HepG2 (cell line): ENCODE data around the gene VDAC1. TPM values are rescaled to one million over a fixed set of nuclear protein-coding genes. Genes with fewer than 3 reads are reported as not detected.
A peak's percentile ranks its signal among the peaks of the same experiment; 100 is the strongest.

Experiments used
- ATAC-seq: fragments of 200-7000 bp; cut with Tn5 transposase; 3 replicates; pipeline ENCODE4 v1.9.1; 2020; ENCODE audit warnings: mild to moderate bottlenecking, moderate library complexity
- BruUV-seq: library from RNA; stranded (reverse); fragments of 400-500 nt; replicated peaks from 2 replicates; lab custom pipeline; 2021; lab: Mats Ljungman, UMichigan
- CTCF ChIA-PET: fragments of 300-600 bp; formaldehyde crosslinking; extraction: SDS; loops from one replicate; lab custom pipeline; 2021; ENCODE audit warnings: low total read pairs, inconsistent platforms, low intra/inter-chr PET ratio; lab: Yijun Ruan, JAX
- POLR2A ChIA-PET: fragments of 350-600 bp; sonication (Branson Sonifier 250); formaldehyde crosslinking; loops from one replicate; lab custom pipeline; 2020; ENCODE audit warnings: antibody characterized with exemption, inconsistent platforms; lab: Yijun Ruan, JAX
- DNase-seq: peaks from one replicate; pipeline ENCODE4 v3.0.0-alpha.2; 2015; ENCODE audit warnings: low spot score
- FAIRE-seq: peaks from 3 replicates; lab custom pipeline; 2011; peaks lifted over from hg19 to GRCh38; lab: Jason Lieb, UNC
- H2AFZ ChIP-seq: one replicate; pipeline ENCODE4 v1.6.1; 2011; ENCODE audit warnings: low read length, inconsistent platforms
- H3K27ac ChIP-seq: fragments of 300-600 bp; 3 replicates; pipeline ENCODE4 v1.8.0; 2011; ENCODE audit warnings: mixed run types, mild to moderate bottlenecking, mixed read lengths, low read length, inconsistent platforms; ENCODE audit not compliant: insufficient read depth; ENCODE audit errors: extremely low read length
- H3K27me3 ChIP-seq, 2 experiments: fragments of 200-600 bp in 1 of 2; 2 replicates in 1 of 2; 3 replicates in 1 of 2; pipeline versions ENCODE4 v1.6.0 to v1.8.0; 2011; ENCODE audit warnings: low read length in 2 of 2, mild to moderate bottlenecking in 2 of 2, moderate library complexity in 2 of 2, inconsistent platforms in 1 of 2; ENCODE audit not compliant: insufficient read depth in 2 of 2, control insufficient read depth in 1 of 2
- H3K36me3 ChIP-seq, 2 experiments: fragments of 200-600 bp in 1 of 2; replicated peaks in 1 of 2; 2 replicates in 1 of 2; 3 replicates in 1 of 2; pipeline versions ENCODE4 v1.5.1 to v1.8.0; 2011; ENCODE audit warnings: low read length in 2 of 2, inconsistent platforms in 1 of 2; ENCODE audit not compliant: insufficient read depth in 2 of 2, control insufficient read depth in 1 of 2
- H3K4me1 ChIP-seq: 2 replicates; pipeline ENCODE4 v1.5.1; 2012; ENCODE audit warnings: low read length, inconsistent platforms; ENCODE audit not compliant: insufficient read depth
- H3K4me2 ChIP-seq: 2 replicates; pipeline ENCODE4 v1.6.0; 2011; ENCODE audit warnings: low read depth, low read length, inconsistent platforms
- H3K4me3 ChIP-seq, 3 experiments: fragments of 200-600 bp in 1 of 3; sonication (generic), shearing (Covaris generic) in 1 of 3; replicated peaks in 1 of 3; 2 replicates each; pipeline ENCODE4 v1.5.1; 2011 to 2016; ENCODE audit warnings: low read length in 3 of 3, inconsistent platforms in 2 of 3, low read depth in 2 of 3, mild to moderate bottlenecking in 2 of 3, control low read depth in 1 of 3, mixed read lengths in 1 of 3; ENCODE audit not compliant: insufficient read depth in 1 of 3
- H3K79me2 ChIP-seq: one replicate; pipeline ENCODE4 v1.6.1; 2011; ENCODE audit warnings: low read length, inconsistent platforms; ENCODE audit not compliant: insufficient read depth
- H3K9ac ChIP-seq: 2 replicates; pipeline ENCODE4 v1.6.0; 2011; ENCODE audit warnings: mild to moderate bottlenecking, low read depth, low read length, inconsistent platforms; ENCODE audit not compliant: insufficient read depth
- H3K9me3 ChIP-seq: 2 replicates; pipeline ENCODE4 v1.5.1; 2012; ENCODE audit warnings: mild to moderate bottlenecking, low read length
- H4K20me1 ChIP-seq: 2 replicates; pipeline ENCODE4 v1.6.0; 2011; ENCODE audit warnings: inconsistent platforms, mild to moderate bottlenecking, low read length, moderate library complexity; ENCODE audit not compliant: insufficient read depth
- GLI4 ChIP-seq: sonication (generic); formaldehyde crosslinking; IDR thresholded peaks from 2 replicates; pipeline ENCODE4 v1.5.1; 2020; ENCODE audit warnings: missing genetic modification reagents, mild to moderate bottlenecking, moderate library complexity, borderline replicate concordance
- PAWR ChIP-seq: sonication (generic); formaldehyde crosslinking; IDR thresholded peaks from 2 replicates; pipeline ENCODE4 v1.4.0; 2020; ENCODE audit warnings: missing genetic modification reagents, mild to moderate bottlenecking, borderline replicate concordance
- SRF ChIP-seq: IDR thresholded peaks from 2 replicates; pipeline ENCODE4 v1.6.1; 2011; ENCODE audit warnings: mild to moderate bottlenecking, low read depth, low read length, moderate library complexity
- ZBTB34 ChIP-seq: sonication (generic); formaldehyde crosslinking; IDR thresholded peaks from 2 replicates; pipeline ENCODE4 v1.8.0; 2022; ENCODE audit warnings: mild to moderate bottlenecking, missing genetic modification reagents
- ZNF121 ChIP-seq: sonication (generic); formaldehyde crosslinking; IDR thresholded peaks from 2 replicates; pipeline ENCODE4 v1.5.0; 2020; ENCODE audit warnings: mild to moderate bottlenecking, missing genetic modification reagents
- ZNF17 ChIP-seq: sonication (generic); formaldehyde crosslinking; IDR thresholded peaks from 2 replicates; pipeline ENCODE4 v1.5.0; 2020; ENCODE audit warnings: mild to moderate bottlenecking, missing genetic modification reagents
- ZNF207 ChIP-seq: fragments of 450-650 bp; IDR thresholded peaks from 2 replicates; pipeline ENCODE4 v1.6.1; 2016; ENCODE audit warnings: antibody characterized with exemption, borderline replicate concordance
- WGBS: methylation state at CpG from one replicate; pipeline ENCODE4 v1.1.6; 2017; ENCODE audit warnings: low lambda C conversion rate; 5-methylcytosine and 5-hydroxymethylcytosine counted together
- in situ Hi-C: cut with HindIII; loops from 2 replicates; pipeline ENCODE4 v1.10.0; 2017; ENCODE audit warnings: low pct_unique_long_range_greater_than_20kb; ENCODE audit not compliant: extremely low pct_ligation_motif_present
- intact Hi-C: fragments of 100-400 bp; cut with micrococcal nuclease; formaldehyde crosslinking; loops from one replicate; pipeline ENCODE4 v1.10.0; 2022; ENCODE audit not compliant: unreplicated experiment
- polyA plus RNA-seq, 8 experiments: library from polyadenylated mRNA; depleted of rRNA in 3 of 8; stranded (reverse) in 7 of 8; unstranded in 1 of 8; fragments of >200 nt; fragmentation: Illumina TruSeq in 4 of 8; extraction: Trizol in 4 of 8; gene quantifications; 2 replicates each; pipeline versions ENCODE4 v1.2.1 to v1.2.3, GENCODE V29; 2011 to 2016; ENCODE audit warnings: low read depth in 4 of 8, missing spikeins in 1 of 8, mixed read lengths in 1 of 8; ENCODE audit not compliant: insufficient read depth in 1 of 8
- total RNA-seq, 5 experiments: library from RNA; depleted of rRNA; stranded (reverse); fragments of >200 nt; fragmentation: Illumina TruSeq; extraction: Trizol; gene quantifications; 2 replicates each; pipeline ENCODE4 v1.2.3, GENCODE V29; 2016; ENCODE audit warnings: low read depth in 1 of 5

Gene VDAC1
- total and polyA plus RNA-seq, 2 of the 13 experiments (the other 11 are each of a cell fraction or from before 2014, with no cell fraction given), result 112 to 380 TPM

GRCh38 chr5:134018154-134018985 is 13.6 kb upstream of the VDAC1 start (continued):
- TF ChIP-seq GLI4 (CRISPR knock-in tag) (no peak), SRF (no peak), ZNF17 (CRISPR knock-in tag) (no peak), ZBTB34 (CRISPR knock-in tag) (peak; percentile 16; the same call in 1 of the 2 replicates)

GRCh38 chr5:134008266-134008749 is 3.5 kb upstream of the VDAC1 start:
- CTCF ChIA-PET, result no interaction called here
- no peak overlapping the region for H2AFZ ChIP-seq
- H3K27ac ChIP-seq, result no peak overlapping the region

More at GRCh38 chr5:134008266-134008749, 3.5 kb upstream of the VDAC1 start:
- H3K9ac ChIP-seq, result no peak overlapping the region
- in situ Hi-C loops, result no loop called here
- TF ChIP-seq ZNF121 (CRISPR knock-in tag), result no peak
- TF ChIP-seq PAWR, result no peak
- TF ChIP-seq ZNF207, result no peak
- no peak for DNase-seq
- peaks cover 20% of the 10 kb centered on the region for H3K4me1 ChIP-seq
- ATAC-seq, result no peak
- H3K36me3 ChIP-seq, result no peaks in the 10 kb centered on the region
- H3K27me3 ChIP-seq, result no peaks in the 10 kb centered on the region; a peak in 1 of 5 replicates
- POLR2A ChIA-PET, result interaction anchor here (7.4 kb wide), 1 partner anchor 11 kb away, joined by 192 read pairs; no protein-coding TSS in a partner anchor
- 60% methylated on average over 2 of the region's 2 CpGs for WGBS
- no peak for FAIRE-seq
- H3K4me3 ChIP-seq, result no peak overlapping the region
- H3K4me2 ChIP-seq, result no peak overlapping the region
- peaks cover 25% of the 10 kb centered on the region for H3K79me2 ChIP-seq
- BruUV-seq, result no TSS peak
- no peaks in the 10 kb centered on the region for H4K20me1 ChIP-seq
- intact Hi-C loops, result no loop called here
- H3K9me3 ChIP-seq, result no peaks in the 10 kb centered on the region
